NCI-H460 (cell line): ENCODE data around the gene PIMREG. TPM values are rescaled to one million over a fixed set of nuclear protein-coding genes. Genes with fewer than 3 reads are reported as not detected.

Experiments used
- DNase-seq: peaks from one replicate; pipeline ENCODE4 v3.0.0-alpha.2; 2016; ENCODE audit warnings: low read depth; ENCODE audit errors: extremely low read depth
- polyA plus RNA-seq: library from polyadenylated mRNA; depleted of rRNA; stranded (reverse); fragments of >200 nt; gene quantifications from 2 replicates; pipeline ENCODE4 v1.2.3, GENCODE V29; 2014; cell fraction: nucleus; rRNA removed
- total RNA-seq: library from RNA; depleted of rRNA; stranded (reverse); fragments of >200 nt; shearing (Covaris generic); gene quantifications from 2 replicates; pipeline ENCODE4 v1.2.3, GENCODE V29; 2014; rRNA removed

The PIMREG gene
- total RNA-seq: 33.9 and 36.5 TPM in 2 replicates
- 79.2 and 86.6 TPM in 2 replicates for polyA plus RNA-seq

- peak; percentile 94 for DNase-seq
Measured at GRCh38 chr17:6443692-6444570, at the start of gene PIMREG. Gene PIMREG, plus strand, starts transcription at chr17:6444455. Its CDS starts 656 bp downstream, at chr17:6445111.

- DNase-seq: no peak
Measured at GRCh38 chr17:6398955-6399354, 45.3 kb upstream of the PIMREG start.

GRCh38 chr17:6402258-6402657 lies 42.0 kb upstream of the PIMREG start:
- DNase-seq: no peak

GRCh38 chr17:6408276-6408675 lies 36.0 kb upstream of the PIMREG start:
- DNase-seq: no peak

GRCh38 chr17:6408735-6409134 lies 35.5 kb upstream of the PIMREG start:
- DNase-seq: no peak

GRCh38 chr17:6413065-6413464 lies 31.2 kb upstream of the PIMREG start:
- peak; percentile 49 for DNase-seq

GRCh38 chr17:6415616-6416015 lies 28.6 kb upstream of the PIMREG start:
- DNase-seq: no peak

GRCh38 chr17:6420173-6420641 lies 24.0 kb upstream of the PIMREG start:
- DNase-seq: no peak

- DNase-seq: peak; percentile 76
Measured at GRCh38 chr17:6421700-6422604, 22.3 kb upstream of the PIMREG start.

- no peak for DNase-seq
Measured at GRCh38 chr17:6422654-6423241, 21.5 kb upstream of the PIMREG start.

GRCh38 chr17:6423931-6424330 lies 20.3 kb upstream of the PIMREG start:
- DNase-seq: no peak

GRCh38 chr17:6425407-6425806 lies 18.8 kb upstream of the PIMREG start:
- no peak for DNase-seq

GRCh38 chr17:6426356-6427101 lies 17.7 kb upstream of the PIMREG start:
- DNase-seq: no peak

GRCh38 chr17:6427279-6427781 lies 16.9 kb upstream of the PIMREG start:
- DNase-seq: no peak

- no peak for DNase-seq
Measured at GRCh38 chr17:6428207-6428965, 15.9 kb upstream of the PIMREG start.

GRCh38 chr17:6429266-6429665 lies 15.0 kb upstream of the PIMREG start:
- DNase-seq: no peak

GRCh38 chr17:6430769-6431168 lies 13.5 kb upstream of the PIMREG start:
- DNase-seq: no peak

GRCh38 chr17:6435051-6435450 lies 9.2 kb upstream of the PIMREG start, which contains the start of gene AIPL1:
Gene AIPL1, minus strand, starts transcription at chr17:6435121. Its CDS starts 17 bp downstream, at chr17:6435104.
- DNase-seq: no peak

- DNase-seq: peak; percentile 62
Measured at GRCh38 chr17:6435968-6436367, 8.3 kb upstream of the PIMREG start.
